ENCODE measurements around the gene PPM1E.

The PPM1E gene

DNA sequence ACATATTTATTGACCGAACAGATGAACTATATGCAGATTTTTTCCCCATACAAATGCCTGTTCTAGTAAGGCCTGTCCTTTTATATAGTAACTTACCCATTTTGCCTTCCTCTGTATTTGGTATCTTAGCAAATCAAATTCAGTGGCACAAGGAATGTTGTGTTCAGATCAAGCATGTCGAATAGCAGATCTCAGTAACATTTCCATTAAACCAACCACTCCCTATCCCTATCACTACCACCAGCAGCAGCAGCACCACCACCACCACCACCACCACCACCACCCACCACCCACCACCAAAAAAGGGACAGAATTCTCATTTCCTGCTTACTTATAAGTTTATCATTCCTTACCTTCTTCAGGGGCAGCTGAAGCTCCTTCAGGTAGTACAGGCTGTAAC lies 256.3 kb downstream of the PPM1E start:
- no peak overlapping the region for H3K4me3 ChIP-seq (replicated peaks in 1 of 2; ENCODE audit: low read depth in 2 of 2, low read length in 2 of 2)
- TF ChIP-seq, protein P1, sequence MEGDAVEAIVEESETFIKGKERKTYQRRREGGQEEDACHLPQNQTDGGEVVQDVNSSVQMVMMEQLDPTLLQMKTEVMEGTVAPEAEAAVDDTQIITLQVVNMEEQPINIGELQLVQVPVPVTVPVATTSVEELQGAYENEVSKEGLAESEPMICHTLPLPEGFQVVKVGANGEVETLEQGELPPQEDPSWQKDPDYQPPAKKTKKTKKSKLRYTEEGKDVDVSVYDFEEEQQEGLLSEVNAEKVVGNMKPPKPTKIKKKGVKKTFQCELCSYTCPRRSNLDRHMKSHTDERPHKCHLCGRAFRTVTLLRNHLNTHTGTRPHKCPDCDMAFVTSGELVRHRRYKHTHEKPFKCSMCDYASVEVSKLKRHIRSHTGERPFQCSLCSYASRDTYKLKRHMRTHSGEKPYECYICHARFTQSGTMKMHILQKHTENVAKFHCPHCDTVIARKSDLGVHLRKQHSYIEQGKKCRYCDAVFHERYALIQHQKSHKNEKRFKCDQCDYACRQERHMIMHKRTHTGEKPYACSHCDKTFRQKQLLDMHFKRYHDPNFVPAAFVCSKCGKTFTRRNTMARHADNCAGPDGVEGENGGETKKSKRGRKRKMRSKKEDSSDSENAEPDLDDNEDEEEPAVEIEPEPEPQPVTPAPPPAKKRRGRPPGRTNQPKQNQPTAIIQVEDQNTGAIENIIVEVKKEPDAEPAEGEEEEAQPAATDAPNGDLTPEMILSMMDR (IDR thresholded peaks at IDR 0.05; ENCODE audit: low read depth, low read length): no peak
- DNase-seq (ENCODE audit: low read depth in 2 of 2): no peak

DNA sequence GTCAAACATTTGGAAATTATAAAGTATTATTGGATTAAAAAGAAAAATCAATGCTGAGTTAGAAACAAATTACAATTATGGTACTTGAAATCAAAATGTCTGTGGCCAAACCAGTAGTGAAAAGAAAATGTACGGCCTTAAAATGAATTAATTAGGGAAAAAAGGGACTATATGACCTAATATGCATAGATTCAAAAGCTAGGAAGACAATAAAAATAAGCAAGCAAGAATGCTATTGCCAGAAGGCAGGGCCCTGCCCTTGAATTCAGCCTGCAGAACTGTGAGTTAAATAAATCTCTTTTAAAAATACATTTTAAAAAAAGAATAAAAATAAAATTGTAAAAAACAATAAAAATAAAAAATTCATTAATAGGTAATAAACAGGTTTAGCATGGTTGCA lies 262.4 kb downstream of the PPM1E start:
- TF ChIP-seq, protein P1 (IDR thresholded peaks at IDR 0.05; ENCODE audit: low read depth, low read length): no peak
- DNase-seq (ENCODE audit: low read depth in 2 of 2): no peak
- H3K4me3 ChIP-seq (replicated peaks in 1 of 2; ENCODE audit: low read depth in 2 of 2, low read length in 2 of 2): no peak overlapping the region

DNA sequence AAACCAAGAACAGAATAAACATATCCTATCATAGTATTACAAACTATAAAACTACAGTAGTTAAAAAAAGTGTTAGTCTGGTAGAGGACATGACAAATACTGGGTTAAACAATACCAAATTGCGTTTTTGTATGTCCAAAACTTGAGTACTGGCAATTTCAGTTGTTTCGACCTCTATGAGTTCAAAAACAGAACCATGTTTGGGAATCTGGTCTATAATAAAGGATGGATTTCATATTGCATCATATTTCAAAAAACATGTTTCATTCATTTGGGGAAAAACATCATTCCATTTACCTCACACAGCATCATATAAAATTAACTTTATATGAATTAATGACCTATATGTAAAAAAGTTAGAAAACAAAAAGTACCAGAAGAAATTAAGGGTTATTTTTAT lies 269.3 kb downstream of the PPM1E start:
- no peak overlapping the region for H3K4me3 ChIP-seq (replicated peaks in 1 of 2; ENCODE audit: low read depth in 2 of 2, low read length in 2 of 2)
- TF ChIP-seq, protein P1 (IDR thresholded peaks at IDR 0.05; ENCODE audit: low read depth, low read length): no peak
- no peak for DNase-seq (ENCODE audit: low read depth in 2 of 2)

DNA sequence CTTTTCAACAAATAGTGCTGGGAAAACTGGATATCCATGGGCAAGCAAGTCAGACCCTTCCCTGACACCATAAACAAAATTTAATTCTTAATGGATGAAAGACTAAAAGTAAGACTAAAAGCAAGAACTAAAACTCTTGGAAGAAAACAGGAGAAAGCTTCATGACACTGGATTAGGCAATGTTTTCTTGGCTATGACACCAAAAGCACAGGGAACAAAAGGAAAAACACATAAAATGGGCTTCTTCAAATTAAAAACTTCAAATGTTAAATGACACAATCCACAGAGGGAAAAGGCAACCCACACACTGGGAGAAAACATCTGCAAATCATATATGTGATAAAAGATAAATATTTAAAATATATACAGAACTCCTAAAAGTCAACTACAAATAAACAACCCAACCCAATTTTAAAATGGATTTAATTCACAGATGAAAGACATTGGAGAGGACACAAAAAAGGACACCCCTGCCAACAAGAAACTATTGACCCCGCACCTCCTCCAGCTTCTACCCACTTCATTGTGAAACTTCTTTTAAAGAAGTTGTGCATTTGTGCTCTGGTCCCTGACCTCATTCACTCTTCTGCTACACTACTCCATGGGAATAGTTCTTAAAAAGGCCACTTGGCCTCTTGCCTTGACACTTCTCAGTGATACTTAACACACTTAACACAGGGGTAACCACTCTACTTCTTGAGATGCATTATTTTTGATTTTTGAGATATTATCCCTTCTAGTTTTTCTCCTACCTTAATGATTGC lies 270.7 kb downstream of the PPM1E start:
- peak in 1 of 2 donors; percentile 11 for DNase-seq (ENCODE audit: low read depth in 2 of 2)
- TF ChIP-seq, protein P1 (IDR thresholded peaks at IDR 0.05; ENCODE audit: low read depth, low read length): no peak

DNA sequence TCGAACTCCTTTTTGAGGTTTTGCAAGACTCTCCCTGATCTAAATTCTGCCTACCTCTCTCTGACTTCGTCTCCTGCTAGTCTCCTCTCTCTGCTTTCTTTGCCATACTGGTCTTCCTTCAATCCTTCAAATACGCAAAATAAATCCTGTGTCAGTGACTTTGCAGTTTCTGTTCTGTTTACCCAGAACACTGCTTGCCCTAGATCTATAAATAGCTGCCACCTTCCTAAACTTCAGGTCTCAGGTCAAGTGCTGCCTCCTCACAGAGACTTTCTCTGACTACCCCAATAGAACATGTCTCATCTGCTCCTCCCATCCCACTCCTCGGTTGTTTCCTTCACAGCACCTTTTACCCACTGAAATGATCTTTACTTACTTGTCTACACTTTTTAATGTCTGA lies 272.1 kb downstream of the PPM1E start:
- no peak overlapping the region for H3K4me3 ChIP-seq (replicated peaks in 1 of 2; ENCODE audit: low read depth in 2 of 2, low read length in 2 of 2)
- no peak for DNase-seq (ENCODE audit: low read depth in 2 of 2)
- TF ChIP-seq, protein P1 (IDR thresholded peaks at IDR 0.05; ENCODE audit: low read depth, low read length): no peak

More for the DNA sequence above, 270.7 kb downstream of the PPM1E start:
- no peak overlapping the region for H3K4me3 ChIP-seq (replicated peaks in 1 of 2; ENCODE audit: low read depth in 2 of 2, low read length in 2 of 2)

DNA sequence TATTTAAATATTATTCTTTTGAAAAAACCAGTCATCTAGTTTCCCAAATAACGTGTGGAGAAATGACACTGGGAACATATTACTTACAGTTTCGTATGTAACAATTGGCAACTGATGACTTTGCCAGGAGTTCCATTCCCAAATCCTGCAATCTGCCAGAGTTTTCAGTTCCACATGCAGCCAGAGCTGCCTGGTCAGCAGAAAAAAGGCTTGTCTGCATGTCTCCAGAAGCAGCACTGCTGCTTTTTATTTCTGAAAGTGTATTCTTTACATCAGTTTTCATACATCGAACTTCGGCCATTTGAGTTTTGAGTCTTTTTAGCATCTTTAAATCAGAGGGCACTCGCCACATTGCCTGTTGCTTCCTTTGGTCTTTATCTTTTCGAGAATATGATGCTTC lies 272.7 kb downstream of the PPM1E start:
- DNase-seq (ENCODE audit: low read depth in 2 of 2): no peak
- TF ChIP-seq, protein P1 (IDR thresholded peaks at IDR 0.05; ENCODE audit: low read depth, low read length): no peak
- no peak overlapping the region for H3K4me3 ChIP-seq (replicated peaks in 1 of 2; ENCODE audit: low read depth in 2 of 2, low read length in 2 of 2)

DNA sequence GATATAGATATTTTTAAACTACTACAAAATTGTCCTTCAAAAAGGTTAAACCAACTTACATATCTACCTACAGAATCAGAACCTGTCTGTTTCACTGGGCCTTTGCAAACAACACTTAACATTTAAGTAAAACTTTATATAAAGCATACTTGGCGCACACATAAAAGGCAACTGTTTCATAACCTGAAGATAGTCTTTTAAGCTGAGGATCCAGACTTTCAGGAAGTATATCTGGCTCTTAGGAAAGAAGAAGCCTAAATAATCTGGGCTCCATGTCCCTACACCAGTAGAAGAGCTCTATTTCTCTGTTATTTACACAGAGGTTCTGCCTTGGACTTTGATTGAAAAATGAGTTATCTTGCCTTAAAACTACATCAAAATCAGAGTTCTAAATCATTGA lies 275.2 kb downstream of the PPM1E start:
- H3K4me3 ChIP-seq (replicated peaks in 1 of 2; ENCODE audit: low read depth in 2 of 2, low read length in 2 of 2): no peak overlapping the region
- DNase-seq (ENCODE audit: low read depth in 2 of 2): no peak
- TF ChIP-seq, protein P1 (IDR thresholded peaks at IDR 0.05; ENCODE audit: low read depth, low read length): no peak
